ENCODE data around the gene CAMTA1. TPM values are rescaled to one million over a fixed set of nuclear protein-coding genes. Genes with fewer than 3 reads are reported as not detected.

The CAMTA1 gene
- total RNA-seq, 1 donor: 19.9 TPM

GRCh38 chr1:7430691-7431090 lies 645.4 kb downstream of the CAMTA1 start:
- DNase-seq (ENCODE audit: low read depth in 2 of 3, low spot score in 2 of 3): no peak

- no peak for DNase-seq (ENCODE audit: low read depth in 2 of 3, low spot score in 2 of 3)
Measured at GRCh38 chr1:7432102-7432899, 647.0 kb downstream of the CAMTA1 start.

- DNase-seq (ENCODE audit: low read depth in 2 of 3, low spot score in 2 of 3): no peak
Measured at GRCh38 chr1:7432900-7433380, 647.7 kb downstream of the CAMTA1 start.

GRCh38 chr1:7434566-7434965 lies 649.3 kb downstream of the CAMTA1 start:
- no peak for DNase-seq (ENCODE audit: low read depth in 2 of 3, low spot score in 2 of 3)

- no peak for DNase-seq (ENCODE audit: low read depth in 2 of 3, low spot score in 2 of 3)
Measured at GRCh38 chr1:7435276-7436055, 650.2 kb downstream of the CAMTA1 start.

- no peak for DNase-seq (ENCODE audit: low read depth in 2 of 3, low spot score in 2 of 3)
Measured at GRCh38 chr1:7436056-7437005, 651.1 kb downstream of the CAMTA1 start.

- DNase-seq (ENCODE audit: low read depth in 2 of 3, low spot score in 2 of 3): no peak
Measured at GRCh38 chr1:7437036-7437435, 651.8 kb downstream of the CAMTA1 start.

- DNase-seq (ENCODE audit: low read depth in 2 of 3, low spot score in 2 of 3): no peak
Measured at GRCh38 chr1:7437608-7438395, 652.5 kb downstream of the CAMTA1 start.

GRCh38 chr1:7438396-7438785 lies 653.1 kb downstream of the CAMTA1 start:
- no peak for DNase-seq (ENCODE audit: low read depth in 2 of 3, low spot score in 2 of 3)

- DNase-seq (ENCODE audit: low read depth in 2 of 3, low spot score in 2 of 3): no peak
Measured at GRCh38 chr1:7438921-7439655, 653.8 kb downstream of the CAMTA1 start.

- DNase-seq (ENCODE audit: low read depth in 2 of 3, low spot score in 2 of 3): no peak
Measured at GRCh38 chr1:7440154-7440553, 654.9 kb downstream of the CAMTA1 start.

GRCh38 chr1:7441143-7441841 lies 656.0 kb downstream of the CAMTA1 start:
- DNase-seq (ENCODE audit: low read depth in 2 of 3, low spot score in 2 of 3): no peak

GRCh38 chr1:7442036-7442435 lies 656.8 kb downstream of the CAMTA1 start:
- no peak for DNase-seq (ENCODE audit: low read depth in 2 of 3, low spot score in 2 of 3)

- no peak for DNase-seq (ENCODE audit: low read depth in 2 of 3, low spot score in 2 of 3)
Measured at GRCh38 chr1:7442918-7443317, 657.7 kb downstream of the CAMTA1 start.

GRCh38 chr1:7444363-7444762 lies 659.1 kb downstream of the CAMTA1 start:
- no peak for DNase-seq (ENCODE audit: low read depth in 2 of 3, low spot score in 2 of 3)

GRCh38 chr1:7447093-7447492 lies 661.8 kb downstream of the CAMTA1 start:
- no peak for DNase-seq (ENCODE audit: low read depth in 2 of 3, low spot score in 2 of 3)

- no peak for DNase-seq (ENCODE audit: low read depth in 2 of 3, low spot score in 2 of 3)
Measured at GRCh38 chr1:7447736-7448135, 662.5 kb downstream of the CAMTA1 start.

- no peak for DNase-seq (ENCODE audit: low read depth in 2 of 3, low spot score in 2 of 3)
Measured at GRCh38 chr1:7448986-7449385, 663.7 kb downstream of the CAMTA1 start.

GRCh38 chr1:7449750-7450149 lies 664.5 kb downstream of the CAMTA1 start:
- no peak for DNase-seq (ENCODE audit: low read depth in 2 of 3, low spot score in 2 of 3)
